Measurements from ENCODE around the gene DPP7. TPM values are rescaled to one million over a fixed set of nuclear protein-coding genes. Genes with fewer than 3 reads are reported as not detected.

Gene DPP7
- total and polyA plus RNA-seq, 10 of the 15 experiments (the other 5 are each of a cell fraction or from before 2014, with no cell fraction given), result 0.68 to 245 (median 106) TPM

GRCh38 chr9:137097761-137098462, 16.6 kb downstream of the DPP7 start (continued):
- TF ChIP-seq CBX3 (IDR thresholded peaks at IDR 0.05; ENCODE audit: borderline replicate concordance, low read depth), result no peak
- no peak for TF ChIP-seq FOXM1 (IDR thresholded peaks at IDR 0.05; ENCODE audit: low read depth, low read length)

DNA sequence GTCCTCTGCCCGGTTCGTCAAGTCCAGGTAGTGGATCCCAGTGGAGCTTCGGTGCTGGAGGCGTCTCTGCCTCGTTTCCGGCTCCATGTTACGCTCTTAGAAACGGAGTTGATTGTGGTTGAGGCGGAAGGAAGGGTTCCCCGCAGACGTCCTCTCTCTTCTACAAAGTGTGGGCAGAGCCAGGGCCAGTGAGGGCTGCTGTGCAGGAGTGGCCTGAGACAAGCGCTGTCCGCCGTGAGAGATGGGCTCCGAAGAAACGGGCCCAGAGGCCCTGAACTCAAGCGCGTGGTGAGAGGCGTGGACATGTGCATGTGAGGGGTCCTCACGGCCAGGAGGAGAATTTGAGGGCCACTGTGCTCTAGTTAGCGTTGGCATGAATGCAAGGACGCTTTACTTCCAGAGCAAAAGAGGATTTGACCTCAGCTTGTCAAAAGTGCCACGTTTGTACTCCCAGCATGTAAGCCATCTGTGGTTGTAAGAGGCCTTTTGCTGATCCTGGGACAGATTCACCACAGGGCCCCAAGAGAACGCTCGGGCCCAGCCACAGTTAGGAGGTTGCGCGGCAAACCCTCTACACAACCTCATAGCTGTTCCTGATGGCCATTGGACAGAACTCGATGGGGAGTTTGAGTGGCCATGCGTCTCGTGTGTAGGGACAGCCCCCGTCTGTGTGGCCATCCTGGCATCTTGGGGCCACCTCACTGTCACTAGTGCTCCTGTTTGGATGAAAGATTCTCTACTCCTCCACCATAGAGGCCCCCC, 17.6 kb downstream of the DPP7 start:
- H2AFZ ChIP-seq (ENCODE audit: control insufficient read depth, low read depth, low read length), result no peak overlapping the region
- no peaks in the 10 kb centered on the region for H3K27me3 ChIP-seq (replicated peaks in 1 of 2; ENCODE audit: control insufficient read depth in 2 of 2, insufficient read depth in 2 of 2, low read length in 1 of 2)
- CTCF ChIA-PET, result interaction anchor here (0.9 to 1.7 kb wide), 6 partner anchors 21 to 143 kb away, joined by 3 to 41 read pairs (median 8); partner anchors contain the start of genes RNF224 and SAPCD2
- SMC1A ChIA-PET (ENCODE audit: uncharacterized antibody, unreplicated experiment), result interaction anchor here (0.6 to 1.9 kb wide), 5 partner anchors 14 to 318 kb away, joined by 3 to 13 read pairs (median 3); no protein-coding TSS in a partner anchor
- H3K27ac ChIP-seq (ENCODE audit: control insufficient read depth, insufficient read depth), result no peak overlapping the region
- DNase-seq (ENCODE audit: low read depth, low spot score), result no peak
- POLR2A ChIA-PET, result interaction anchor here (0.5 to 2.8 kb wide), 6 partner anchors 10 to 408 kb away, joined by 3 to 38 read pairs (median 7); partner anchors contain the start of genes MAN1B1 and SAPCD2
- no TSS peak for BruUV-seq (replicated peaks)
- FAIRE-seq, result no peak
- RAD21 ChIA-PET (ENCODE audit: unreplicated experiment), result interaction anchor here (1.0 to 2.0 kb wide), 5 partner anchors 10 to 140 kb away, joined by 3 to 32 read pairs (median 7); partner anchors contain the start of genes ANAPC2, MAN1B1, SAPCD2 and SSNA1
- H4K20me1 ChIP-seq (ENCODE audit: control insufficient read depth, insufficient read depth), result no peaks in the 10 kb centered on the region
- TF ChIP-seq, protein P1, sequence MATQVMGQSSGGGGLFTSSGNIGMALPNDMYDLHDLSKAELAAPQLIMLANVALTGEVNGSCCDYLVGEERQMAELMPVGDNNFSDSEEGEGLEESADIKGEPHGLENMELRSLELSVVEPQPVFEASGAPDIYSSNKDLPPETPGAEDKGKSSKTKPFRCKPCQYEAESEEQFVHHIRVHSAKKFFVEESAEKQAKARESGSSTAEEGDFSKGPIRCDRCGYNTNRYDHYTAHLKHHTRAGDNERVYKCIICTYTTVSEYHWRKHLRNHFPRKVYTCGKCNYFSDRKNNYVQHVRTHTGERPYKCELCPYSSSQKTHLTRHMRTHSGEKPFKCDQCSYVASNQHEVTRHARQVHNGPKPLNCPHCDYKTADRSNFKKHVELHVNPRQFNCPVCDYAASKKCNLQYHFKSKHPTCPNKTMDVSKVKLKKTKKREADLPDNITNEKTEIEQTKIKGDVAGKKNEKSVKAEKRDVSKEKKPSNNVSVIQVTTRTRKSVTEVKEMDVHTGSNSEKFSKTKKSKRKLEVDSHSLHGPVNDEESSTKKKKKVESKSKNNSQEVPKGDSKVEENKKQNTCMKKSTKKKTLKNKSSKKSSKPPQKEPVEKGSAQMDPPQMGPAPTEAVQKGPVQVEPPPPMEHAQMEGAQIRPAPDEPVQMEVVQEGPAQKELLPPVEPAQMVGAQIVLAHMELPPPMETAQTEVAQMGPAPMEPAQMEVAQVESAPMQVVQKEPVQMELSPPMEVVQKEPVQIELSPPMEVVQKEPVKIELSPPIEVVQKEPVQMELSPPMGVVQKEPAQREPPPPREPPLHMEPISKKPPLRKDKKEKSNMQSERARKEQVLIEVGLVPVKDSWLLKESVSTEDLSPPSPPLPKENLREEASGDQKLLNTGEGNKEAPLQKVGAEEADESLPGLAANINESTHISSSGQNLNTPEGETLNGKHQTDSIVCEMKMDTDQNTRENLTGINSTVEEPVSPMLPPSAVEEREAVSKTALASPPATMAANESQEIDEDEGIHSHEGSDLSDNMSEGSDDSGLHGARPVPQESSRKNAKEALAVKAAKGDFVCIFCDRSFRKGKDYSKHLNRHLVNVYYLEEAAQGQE (IDR thresholded peaks at IDR 0.05; ENCODE audit: low read depth, low read length), result no peak
- TF ChIP-seq SUZ12 (IDR thresholded peaks at IDR 0.05; ENCODE audit: unreplicated experiment) (no peak), NR2C1 (IDR thresholded peaks at IDR 0.05) (no peak), HDAC6 (IDR thresholded peaks at IDR 0.05; ENCODE audit: unreplicated experiment) (no peak), TCF7 (IDR thresholded peaks at IDR 0.05; ENCODE audit: borderline replicate concordance) (no peak), ASH2L (IDR thresholded peaks at IDR 0.05; ENCODE audit: borderline replicate concordance, low read depth) (no peak), ETV6 (conservative IDR thresholded peaks at IDR 0.05 in 1 of 2, IDR thresholded peaks at IDR 0.05 in 1 of 2; ENCODE audit: borderline replicate concordance in 1 of 2, low read depth in 1 of 2) (no peak), NFIC (IDR thresholded peaks at IDR 0.05; ENCODE audit: low read depth, low read length) (no peak)
- TF ChIP-seq, protein P2, sequence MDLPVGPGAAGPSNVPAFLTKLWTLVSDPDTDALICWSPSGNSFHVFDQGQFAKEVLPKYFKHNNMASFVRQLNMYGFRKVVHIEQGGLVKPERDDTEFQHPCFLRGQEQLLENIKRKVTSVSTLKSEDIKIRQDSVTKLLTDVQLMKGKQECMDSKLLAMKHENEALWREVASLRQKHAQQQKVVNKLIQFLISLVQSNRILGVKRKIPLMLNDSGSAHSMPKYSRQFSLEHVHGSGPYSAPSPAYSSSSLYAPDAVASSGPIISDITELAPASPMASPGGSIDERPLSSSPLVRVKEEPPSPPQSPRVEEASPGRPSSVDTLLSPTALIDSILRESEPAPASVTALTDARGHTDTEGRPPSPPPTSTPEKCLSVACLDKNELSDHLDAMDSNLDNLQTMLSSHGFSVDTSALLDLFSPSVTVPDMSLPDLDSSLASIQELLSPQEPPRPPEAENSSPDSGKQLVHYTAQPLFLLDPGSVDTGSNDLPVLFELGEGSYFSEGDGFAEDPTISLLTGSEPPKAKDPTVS (IDR thresholded peaks at IDR 0.05; ENCODE audit: low read depth, low read length), result no peak
- H3K4me1 ChIP-seq (ENCODE audit: control insufficient read depth, insufficient read depth, low read length), result peaks cover 11% of the 10 kb centered on the region
- intact Hi-C loops (cut with micrococcal nuclease; ENCODE audit: unreplicated experiment), result no loop called here
- no peak overlapping the region for H3K4me2 ChIP-seq (ENCODE audit: control insufficient read depth, insufficient read depth)
- ATAC-seq, result no peak
- WGBS (ENCODE audit: insufficient coverage, insufficient replicate concordance, low lambda C conversion rate, missing lambda C conversion rate), result 94% methylated on average over 31 of the region's 31 CpGs
- peaks cover 16 to 31% of the 10 kb centered on the region in 2 experiments; a peak in 3 of 4 replicates for H3K36me3 ChIP-seq (ENCODE audit: control insufficient read depth in 2 of 2, insufficient read depth in 2 of 2, low read length in 1 of 2)
- peaks cover 2% of the 10 kb centered on the region; the same call in 1 of the 3 replicates for H3K9me3 ChIP-seq (replicated peaks; ENCODE audit: control insufficient read depth, insufficient read depth, low read length)
- no peak overlapping the region for H3K4me3 ChIP-seq
- no peak overlapping the region for H3K9ac ChIP-seq (ENCODE audit: control insufficient read depth, insufficient read depth, low read length)
- no peaks in the 10 kb centered on the region for H3K79me2 ChIP-seq (ENCODE audit: control insufficient read depth, insufficient read depth, low read length)
- in situ Hi-C loops (cut with MboI), result no loop called here
